CD4-positive, alpha-beta T cell (primary cell): ENCODE data around the gene RASGRF2. TPM values are rescaled to one million over a fixed set of nuclear protein-coding genes. Genes with fewer than 3 reads are reported as not detected.

Source experiments
- ATAC-seq: fragments of 200-7000 bp; cut with Tn5 transposase; one replicate; pipeline ENCODE4 v1.10.0; 2022; ENCODE audit warnings: mild to moderate bottlenecking; ENCODE audit not compliant: poor library complexity
- CTCF ChIA-PET: fragments of 350-600 bp; sonication (Branson Sonifier 250); formaldehyde crosslinking; loops from one replicate; lab custom pipeline; 2021; ENCODE audit warnings: antibody characterized with exemption, inconsistent platforms; lab: Charles Lee
- POLR2A ChIA-PET: fragments of 350-600 bp; sonication (Branson Sonifier 250); formaldehyde crosslinking; loops from one replicate; lab custom pipeline; 2021; ENCODE audit warnings: antibody characterized with exemption, inconsistent platforms; lab: Charles Lee
- DNase-seq, 14 experiments: peaks; one replicate each; pipeline ENCODE4 v3.0.0-alpha.2; 2013 to 2020; ENCODE audit warnings: mixed read lengths in 2 of 14
- H3K27ac ChIP-seq, 2 donors: one replicate each; pipeline versions ENCODE4 v1.5.1 to v1.7.0; 2013; ENCODE audit warnings: low read length in 2 of 2, low read depth in 1 of 2, mild to moderate bottlenecking in 1 of 2
- H3K27me3 ChIP-seq, 2 experiments: 1 replicate in 1 of 2; 2 replicates in 1 of 2; pipeline versions ENCODE4 v1.6.1 to v1.7.0; 2013; ENCODE audit warnings: low read length in 2 of 2, control low read depth in 1 of 2, mild to moderate bottlenecking in 1 of 2, moderate library complexity in 1 of 2; ENCODE audit not compliant: insufficient read depth in 2 of 2, control insufficient read depth in 1 of 2
- H3K36me3 ChIP-seq: one replicate; pipeline ENCODE4 v1.6.1; 2013; ENCODE audit warnings: low read length, control low read depth; ENCODE audit not compliant: insufficient read depth
- H3K4me1 ChIP-seq: one replicate; pipeline ENCODE4 v1.6.1; 2013; ENCODE audit warnings: low read length, control low read depth; ENCODE audit not compliant: insufficient read depth
- H3K4me3 ChIP-seq: one replicate; pipeline ENCODE4 v1.5.1; 2013; ENCODE audit warnings: mild to moderate bottlenecking, low read length, moderate library complexity
- H3K9me3 ChIP-seq, 2 experiments: 1 replicate in 1 of 2; 2 replicates in 1 of 2; pipeline versions ENCODE4 v1.6.1 to v1.7.0; 2013; ENCODE audit warnings: low read length in 2 of 2, mild to moderate bottlenecking in 2 of 2, control low read depth in 1 of 2, moderate library complexity in 1 of 2; ENCODE audit not compliant: control insufficient read depth in 1 of 2, insufficient read depth in 1 of 2
- H3K27ac Mint-ChIP-seq: one replicate; pipeline ENCODE4 v1.8.0; 2020; ENCODE audit warnings: mixed read lengths
- H3K27me3 Mint-ChIP-seq: one replicate; pipeline ENCODE4 v1.8.0; 2021; ENCODE audit warnings: mixed read lengths
- H3K36me3 Mint-ChIP-seq: one replicate; pipeline ENCODE4 v1.8.0; 2021; ENCODE audit warnings: low read depth, mixed read lengths
- H3K4me1 Mint-ChIP-seq: one replicate; pipeline ENCODE4 v1.8.0; 2021; ENCODE audit warnings: low read depth, mixed read lengths
- H3K4me3 Mint-ChIP-seq: one replicate; pipeline ENCODE4 v1.8.0; 2020; ENCODE audit warnings: mild to moderate bottlenecking, mixed read lengths
- H3K9me3 Mint-ChIP-seq: one replicate; pipeline ENCODE4 v1.8.0; 2020; ENCODE audit warnings: mixed read lengths
- intact Hi-C, 2 experiments: fragments of 100-400 bp; cut with DNase I in 1 of 2; cut with micrococcal nuclease in 1 of 2; formaldehyde crosslinking; loops; one replicate each; pipeline versions ENCODE4 v1.15.1 to v1.9.0; 2023 to 2025; cut with DNase I, micrococcal nuclease
- total RNA-seq, 174 experiments: library from RNA in 2 of 174; stranded (reverse) in 2 of 174; gene quantifications; one replicate each; pipeline ENCODE4 v1.2.3 and lab custom pipeline; 2021 to 2026
- TF ChIP-seq, protein P1 (sequence below): fragments of 200-600 bp; IDR thresholded peaks from one replicate; pipeline ENCODE4 v1.8.0; 2022; ENCODE audit warnings: antibody characterized with exemption, mild to moderate bottlenecking

The RASGRF2 gene
- total RNA-seq, 2 experiments from 2014 or later: 21.9 to 24.9 TPM

DNA sequence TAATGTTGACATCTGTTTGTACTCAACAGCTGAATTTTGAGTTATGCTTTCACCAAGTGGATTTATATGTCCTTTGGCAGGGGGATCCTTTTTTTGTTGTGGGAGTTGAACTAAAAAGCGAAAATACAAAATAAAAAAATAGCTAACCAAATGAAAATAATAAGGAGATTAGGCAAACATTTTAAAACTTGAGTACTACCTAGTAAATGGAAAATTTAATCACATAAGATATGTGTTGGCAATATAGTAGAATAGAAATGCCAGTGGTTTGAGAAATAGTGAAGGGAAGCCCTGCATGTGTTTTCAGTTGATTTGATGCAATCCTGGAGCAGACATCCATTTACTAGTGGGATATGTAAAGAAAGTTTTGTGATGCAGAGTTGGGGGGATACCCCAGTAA lies 98.0 kb downstream of the RASGRF2 start:
- Mint-ChIP-seq H3K27ac (no peak overlapping the region), H3K4me3 (no peak overlapping the region), H3K36me3 (peaks cover 59% of the 10 kb centered on the region), H3K4me1 (peaks cover 52% of the 10 kb centered on the region), H3K27me3 (no peaks in the 10 kb centered on the region), H3K9me3 (peaks cover 4% of the 10 kb centered on the region)
- Histone ChIP-seq H3K9me3 (no peaks in the 10 kb centered on the region), H3K27me3 (no peaks in the 10 kb centered on the region), H3K4me1 (peaks cover 5% of the 10 kb centered on the region), H3K27ac (no peak overlapping the region), H3K36me3 (peaks cover 6% of the 10 kb centered on the region), H3K4me3 (no peak overlapping the region)
- POLR2A ChIA-PET: no interaction called here
- intact Hi-C loops: no loop called here
- ATAC-seq: no peak
- CTCF ChIA-PET: no interaction called here
- no peak for DNase-seq
- TF ChIP-seq, protein P1, sequence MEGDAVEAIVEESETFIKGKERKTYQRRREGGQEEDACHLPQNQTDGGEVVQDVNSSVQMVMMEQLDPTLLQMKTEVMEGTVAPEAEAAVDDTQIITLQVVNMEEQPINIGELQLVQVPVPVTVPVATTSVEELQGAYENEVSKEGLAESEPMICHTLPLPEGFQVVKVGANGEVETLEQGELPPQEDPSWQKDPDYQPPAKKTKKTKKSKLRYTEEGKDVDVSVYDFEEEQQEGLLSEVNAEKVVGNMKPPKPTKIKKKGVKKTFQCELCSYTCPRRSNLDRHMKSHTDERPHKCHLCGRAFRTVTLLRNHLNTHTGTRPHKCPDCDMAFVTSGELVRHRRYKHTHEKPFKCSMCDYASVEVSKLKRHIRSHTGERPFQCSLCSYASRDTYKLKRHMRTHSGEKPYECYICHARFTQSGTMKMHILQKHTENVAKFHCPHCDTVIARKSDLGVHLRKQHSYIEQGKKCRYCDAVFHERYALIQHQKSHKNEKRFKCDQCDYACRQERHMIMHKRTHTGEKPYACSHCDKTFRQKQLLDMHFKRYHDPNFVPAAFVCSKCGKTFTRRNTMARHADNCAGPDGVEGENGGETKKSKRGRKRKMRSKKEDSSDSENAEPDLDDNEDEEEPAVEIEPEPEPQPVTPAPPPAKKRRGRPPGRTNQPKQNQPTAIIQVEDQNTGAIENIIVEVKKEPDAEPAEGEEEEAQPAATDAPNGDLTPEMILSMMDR: no peak

- ChIA-PET POLR2A (no interaction called here), CTCF (no interaction called here)
- no peak for ATAC-seq
- Mint-ChIP-seq H3K36me3 (peaks cover 86% of the 10 kb centered on the region), H3K9me3 (peaks cover 2% of the 10 kb centered on the region), H3K27me3 (no peaks in the 10 kb centered on the region), H3K4me3 (no peak overlapping the region), H3K4me1 (peaks cover 41% of the 10 kb centered on the region), H3K27ac (no peak overlapping the region)
- peaks cover 28% of the 10 kb centered on the region for H3K36me3 ChIP-seq
- no peak overlapping the region for H3K4me3 ChIP-seq
- H3K4me1 ChIP-seq: no peaks in the 10 kb centered on the region
- no peak overlapping the region for H3K27ac ChIP-seq
- H3K9me3 ChIP-seq: no peaks in the 10 kb centered on the region
- no peaks in the 10 kb centered on the region for H3K27me3 ChIP-seq
- TF ChIP-seq, protein P1: no peak
- intact Hi-C loops: no loop called here
- no peak for DNase-seq
Observed at GRCh38 chr5:81065492-81065891, 105.3 kb downstream of the RASGRF2 start.

GRCh38 chr5:81066102-81066501 lies 105.9 kb downstream of the RASGRF2 start:
- Histone ChIP-seq H3K36me3 (peaks cover 30% of the 10 kb centered on the region), H3K27me3 (no peaks in the 10 kb centered on the region), H3K27ac (no peak overlapping the region), H3K9me3 (no peaks in the 10 kb centered on the region), H3K4me1 (no peaks in the 10 kb centered on the region), H3K4me3 (no peak overlapping the region)
- peaks cover 35% of the 10 kb centered on the region for H3K4me1 Mint-ChIP-seq
- H3K36me3 Mint-ChIP-seq: peaks cover 86% of the 10 kb centered on the region
- H3K4me3 Mint-ChIP-seq: no peak overlapping the region
- intact Hi-C loops: no loop called here
- DNase-seq (no peak), ATAC-seq (no peak)
- H3K9me3 Mint-ChIP-seq: peaks cover 1% of the 10 kb centered on the region
- H3K27ac Mint-ChIP-seq: no peak overlapping the region
- CTCF ChIA-PET: no interaction called here
- POLR2A ChIA-PET: no interaction called here
- TF ChIP-seq, protein P1: no peak
- no peaks in the 10 kb centered on the region for H3K27me3 Mint-ChIP-seq
